ENCODE results near the gene FAM89B.
A peak's percentile ranks its signal among the peaks of the same experiment; 100 is the strongest.

FAM89B gene

DNA sequence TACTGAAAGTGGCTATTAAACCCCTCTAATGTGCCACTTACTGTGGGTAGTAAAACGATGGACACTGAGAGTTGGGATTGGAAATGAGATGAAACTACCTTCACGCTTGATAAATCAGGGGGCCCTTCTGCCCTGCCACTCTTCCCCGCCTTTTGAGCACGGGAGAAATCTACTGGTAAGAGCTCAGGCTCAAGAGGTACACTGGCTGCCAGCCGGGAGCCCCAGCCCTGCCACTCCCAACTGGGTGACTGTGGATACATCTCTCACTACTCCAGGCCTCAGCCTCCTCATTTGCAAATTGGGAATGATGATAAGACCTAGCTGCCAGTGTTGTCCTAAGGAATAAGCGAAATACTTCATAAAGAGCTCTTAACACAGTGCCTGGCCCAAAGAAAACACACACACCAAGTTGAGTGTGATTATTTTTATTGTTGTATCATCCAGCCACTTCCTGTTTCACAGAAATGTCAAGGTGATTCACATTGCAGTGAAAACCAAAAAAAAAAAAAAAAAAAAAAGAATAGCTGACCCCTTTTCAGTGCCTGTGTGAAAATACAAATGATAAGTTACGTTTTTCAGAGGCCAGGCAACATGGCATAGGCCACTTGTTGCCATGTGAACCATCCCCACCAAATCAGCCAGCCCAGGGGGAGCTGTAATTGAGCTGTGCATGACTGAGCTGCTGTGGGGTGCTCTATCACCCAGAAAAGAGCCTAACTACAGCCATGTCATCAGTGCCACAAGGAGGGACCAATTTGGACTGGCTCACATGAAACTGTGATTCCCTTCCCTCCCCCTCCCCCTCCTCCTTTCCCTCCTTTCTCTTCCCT, 6.5 kb upstream of the FAM89B start:
- peak overlapping the region; percentile 1 to 43 for H3K27ac ChIP-seq
- TF ChIP-seq, protein P1, sequence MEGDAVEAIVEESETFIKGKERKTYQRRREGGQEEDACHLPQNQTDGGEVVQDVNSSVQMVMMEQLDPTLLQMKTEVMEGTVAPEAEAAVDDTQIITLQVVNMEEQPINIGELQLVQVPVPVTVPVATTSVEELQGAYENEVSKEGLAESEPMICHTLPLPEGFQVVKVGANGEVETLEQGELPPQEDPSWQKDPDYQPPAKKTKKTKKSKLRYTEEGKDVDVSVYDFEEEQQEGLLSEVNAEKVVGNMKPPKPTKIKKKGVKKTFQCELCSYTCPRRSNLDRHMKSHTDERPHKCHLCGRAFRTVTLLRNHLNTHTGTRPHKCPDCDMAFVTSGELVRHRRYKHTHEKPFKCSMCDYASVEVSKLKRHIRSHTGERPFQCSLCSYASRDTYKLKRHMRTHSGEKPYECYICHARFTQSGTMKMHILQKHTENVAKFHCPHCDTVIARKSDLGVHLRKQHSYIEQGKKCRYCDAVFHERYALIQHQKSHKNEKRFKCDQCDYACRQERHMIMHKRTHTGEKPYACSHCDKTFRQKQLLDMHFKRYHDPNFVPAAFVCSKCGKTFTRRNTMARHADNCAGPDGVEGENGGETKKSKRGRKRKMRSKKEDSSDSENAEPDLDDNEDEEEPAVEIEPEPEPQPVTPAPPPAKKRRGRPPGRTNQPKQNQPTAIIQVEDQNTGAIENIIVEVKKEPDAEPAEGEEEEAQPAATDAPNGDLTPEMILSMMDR (IDR thresholded peaks at IDR 0.05): no peak
- no peak overlapping the region for H3K4me3 ChIP-seq
- DNase-seq (ENCODE audit: low spot score): no peak

DNA sequence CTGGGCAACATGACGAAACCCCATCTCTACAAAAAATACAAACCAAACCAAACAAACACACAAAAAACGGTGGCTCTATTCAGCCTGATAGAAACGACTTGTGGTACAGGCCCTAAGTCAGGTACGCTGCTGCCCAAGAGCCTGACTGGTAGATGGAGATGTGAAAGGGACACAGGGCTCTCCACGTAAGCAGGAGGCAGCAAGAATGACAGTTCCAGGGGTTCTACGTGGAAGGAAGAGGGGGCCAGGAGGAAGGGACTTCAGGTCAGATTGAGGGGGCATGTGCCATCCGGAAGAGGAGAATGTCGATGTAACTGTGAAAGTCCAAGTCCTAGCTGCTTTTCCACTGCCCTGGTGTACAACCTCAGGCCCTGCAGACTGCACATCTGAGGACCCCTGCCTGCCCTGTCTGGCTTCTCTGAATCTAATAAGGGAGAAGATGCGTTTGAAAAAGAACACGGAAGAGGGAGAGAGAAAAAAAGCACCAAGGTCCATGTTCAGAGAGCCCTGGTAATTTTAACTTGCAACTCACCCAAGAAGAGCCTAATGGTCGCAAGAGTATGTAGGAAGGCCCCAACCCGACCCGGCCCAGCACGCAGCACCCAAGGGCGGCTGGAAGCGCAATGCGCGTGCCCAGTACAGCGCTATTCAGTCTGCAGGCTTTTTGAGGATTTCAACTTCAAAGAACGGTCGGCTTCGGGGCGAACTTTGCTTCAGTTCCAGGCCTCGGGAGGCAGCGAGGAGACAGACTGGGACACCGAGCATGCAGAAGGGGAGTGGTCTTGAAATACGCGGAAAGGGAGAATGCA, 3.0 kb upstream of the FAM89B start:
- Histone ChIP-seq H3K27ac (peak overlapping the region; percentile 96 to 100), H3K4me3 (peak overlapping the region; percentile 98)
- TF ChIP-seq, protein P1 (IDR thresholded peaks at IDR 0.05): no peak
- peak; percentile 82 for DNase-seq (ENCODE audit: low spot score)

DNA sequence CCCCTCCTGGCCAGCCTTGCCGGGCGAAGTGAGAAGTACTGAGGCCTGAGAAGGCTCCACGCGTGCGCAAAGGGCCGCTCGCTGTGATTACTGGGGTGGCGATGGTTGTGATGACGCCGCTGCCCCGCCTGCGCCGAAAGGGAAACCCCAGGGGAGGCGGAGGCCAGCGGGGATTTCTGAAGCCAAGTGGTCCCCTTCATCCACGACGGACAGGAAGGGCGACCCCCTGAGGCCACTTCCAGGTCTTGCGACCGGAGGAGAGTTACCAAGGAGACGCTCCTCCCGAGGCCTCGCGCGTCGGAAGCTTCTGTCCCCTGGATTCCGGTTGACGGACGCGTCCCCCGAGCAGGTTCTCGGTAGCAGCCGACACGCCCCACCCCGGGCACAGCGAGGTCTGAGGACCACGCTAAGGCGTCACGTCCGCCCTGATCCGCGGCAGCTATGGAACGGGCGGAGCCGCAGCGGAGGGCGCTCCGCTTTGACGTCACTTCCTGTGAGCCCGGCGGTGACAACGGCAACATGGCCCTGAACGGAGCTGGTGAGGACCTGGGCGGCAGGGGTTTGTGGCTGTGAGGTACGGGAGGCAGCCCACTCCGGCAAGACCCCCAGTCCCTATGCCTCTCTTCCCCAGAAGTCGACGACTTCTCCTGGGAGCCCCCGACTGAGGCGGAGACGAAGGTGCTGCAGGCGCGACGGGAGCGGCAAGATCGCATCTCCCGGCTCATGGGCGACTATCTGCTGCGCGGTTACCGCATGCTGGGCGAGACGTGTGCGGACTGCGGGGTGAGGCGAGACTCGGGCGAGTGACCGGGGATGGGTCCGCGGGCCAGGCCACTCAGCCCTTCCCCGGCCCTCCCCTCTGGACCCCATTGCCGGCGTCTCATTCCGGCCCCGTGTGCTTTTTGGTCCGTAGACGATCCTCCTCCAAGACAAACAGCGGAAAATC, 2.1 kb upstream of the FAM89B start, which contains the start of gene ZNRD2:
TSS of gene ZNRD2 (plus strand) at position 505 of the 946 bp plus-strand sequence. CDS start at position 520, 15 bp downstream.
- Histone ChIP-seq H3K4me3 (peak within 1 kb of the TSS; percentile 98), H3K27ac (peak within 1 kb of the TSS; percentile 96 to 100)
- TF ChIP-seq, protein P1 (IDR thresholded peaks at IDR 0.05): no peak
- DNase-seq (ENCODE audit: low spot score): peak; percentile 99

DNA sequence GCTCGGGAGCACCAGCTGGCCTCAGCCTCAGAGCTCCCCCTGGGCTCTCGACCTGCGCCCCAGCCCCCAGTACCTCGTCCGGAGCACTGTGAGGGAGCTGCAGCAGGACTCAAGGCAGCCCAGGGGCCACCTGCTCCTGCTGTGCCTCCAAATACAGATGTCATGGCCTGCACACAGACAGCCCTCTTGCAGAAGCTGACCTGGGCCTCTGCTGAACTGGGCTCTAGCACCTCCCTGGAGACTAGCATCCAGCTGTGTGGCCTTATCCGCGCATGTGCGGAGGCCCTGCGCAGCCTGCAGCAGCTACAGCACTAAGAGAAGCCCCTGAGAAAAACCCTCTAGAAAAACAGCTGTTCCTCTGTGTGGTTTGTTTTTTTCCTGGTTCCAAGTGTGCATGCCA, 918 bp upstream of the FAM89B start:
- H3K4me3 ChIP-seq: peak overlapping the region; percentile 98
- DNase-seq (ENCODE audit: low spot score): no peak
- peak overlapping the region; percentile 86 to 100 for H3K27ac ChIP-seq
- TF ChIP-seq, protein P1 (IDR thresholded peaks at IDR 0.05): no peak

DNA sequence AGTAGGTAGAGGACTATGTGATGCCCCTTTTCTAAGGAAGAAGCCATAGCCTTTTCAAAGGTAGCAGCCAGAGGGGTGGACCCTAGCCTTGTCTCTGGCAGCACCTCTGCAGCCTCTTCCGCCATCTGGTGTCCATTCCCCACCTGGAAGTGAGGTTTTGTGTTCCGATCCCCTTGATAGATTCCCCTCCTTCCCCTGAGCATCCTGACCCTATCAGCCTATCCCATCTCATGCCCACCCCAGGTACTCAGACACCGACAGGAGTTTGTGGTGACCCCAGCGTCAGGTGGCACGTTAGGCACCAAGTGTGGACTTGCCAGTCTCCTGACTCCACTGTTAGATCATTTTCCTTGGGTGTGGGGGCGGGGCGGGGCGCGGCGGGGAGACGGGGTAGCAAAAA, 398 bp upstream of the FAM89B start:
- TF ChIP-seq, protein P1 (IDR thresholded peaks at IDR 0.05): peak; percentile 20
- peak overlapping the region; percentile 98 for H3K4me3 ChIP-seq
- no peak for DNase-seq (ENCODE audit: low spot score)
- peak overlapping the region; percentile 86 to 100 for H3K27ac ChIP-seq

DNA sequence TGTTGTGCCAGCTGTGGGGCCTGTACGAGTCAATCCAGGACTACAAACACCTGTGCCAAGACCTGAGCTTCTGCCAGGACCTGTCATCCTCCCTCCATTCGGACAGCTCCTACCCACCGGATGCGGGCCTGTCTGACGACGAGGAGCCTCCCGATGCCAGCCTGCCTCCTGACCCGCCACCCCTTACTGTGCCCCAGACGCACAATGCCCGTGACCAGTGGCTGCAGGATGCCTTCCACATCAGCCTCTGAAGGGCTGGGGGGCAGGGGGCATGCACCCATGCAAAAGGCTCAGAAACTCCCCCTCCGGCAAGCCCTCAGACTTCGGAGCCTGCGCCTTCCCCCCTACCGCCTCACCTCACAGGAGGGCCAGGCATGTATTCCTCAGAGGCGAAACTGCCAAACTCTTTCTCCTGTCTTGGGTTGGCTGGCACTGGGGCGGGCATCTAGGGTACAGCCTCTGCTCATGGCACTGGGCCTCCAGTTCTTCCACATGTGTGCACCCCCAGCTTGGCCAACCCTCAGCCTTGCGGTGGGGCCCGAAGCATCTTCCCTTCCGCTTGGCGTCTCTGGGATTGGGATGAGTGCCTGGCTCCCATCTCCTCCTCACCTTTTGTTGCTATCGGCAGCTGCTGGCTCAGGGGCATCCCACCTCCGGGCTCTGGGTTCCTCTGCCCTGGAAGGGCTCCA, 1.2 kb downstream of the FAM89B start:
- Histone ChIP-seq H3K4me3 (peak overlapping the region; percentile 98), H3K27ac (peak overlapping the region; percentile 86 to 100)
- no peak for DNase-seq (ENCODE audit: low spot score)
- TF ChIP-seq, protein P1 (IDR thresholded peaks at IDR 0.05): no peak

Measured in coronary artery (tissue), 2 donors.